Measurements from ENCODE around the gene ZNF429. TPM values are rescaled to one million over a fixed set of nuclear protein-coding genes. Genes with fewer than 3 reads are reported as not detected.
"Not testable (repeated sequence)": the region's sequence is repeated elsewhere in the genome, so short reads cannot be mapped to it uniquely, and the experiment has no call there.

ZNF429 gene
- total RNA-seq, 1 experiment from 2014 or later = 8.3 TPM

DNA sequence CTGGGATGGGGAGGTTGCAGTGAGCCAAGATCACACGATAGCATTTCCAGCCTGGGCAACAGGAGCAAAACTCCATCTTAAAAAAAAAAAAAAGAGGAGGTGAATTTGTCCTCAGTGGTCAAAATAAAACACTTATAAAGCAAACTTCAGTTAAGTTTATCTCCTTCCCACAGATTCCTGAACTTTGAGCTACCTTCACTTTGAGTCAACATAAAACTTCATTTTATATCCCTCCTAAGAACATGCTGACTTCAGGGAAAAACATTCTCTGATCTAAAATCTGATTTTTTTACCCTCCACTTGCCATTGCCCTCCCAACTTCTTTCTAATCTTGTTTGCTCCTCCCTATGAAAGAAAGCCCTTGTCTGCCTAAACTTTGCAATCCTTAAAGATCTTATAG lies 59.0 kb downstream of the ZNF429 start:
- CTCF ChIA-PET = no interaction called here
- no peak overlapping the region for H3K4me3 ChIP-seq (ENCODE audit: low read depth in 2 of 2, low read length in 2 of 2)
- BruUV-seq (replicated peaks) = no TSS peak
- intact Hi-C loops (cut with micrococcal nuclease; ENCODE audit: unreplicated experiment) = no loop called here
- DNase-seq (ENCODE audit: low read depth, low spot score) = no peak
- H3K27ac ChIP-seq (ENCODE audit: low read length) = no peak overlapping the region
- H3K4me1 ChIP-seq (ENCODE audit: control insufficient read depth, insufficient read depth, low read length) = no peaks in the 10 kb centered on the region
- no peaks in the 10 kb centered on the region for H3K27me3 ChIP-seq (ENCODE audit: control insufficient read depth, insufficient read depth, low read length)
- ATAC-seq = no peak
- in situ Hi-C loops (cut with HindIII; ENCODE audit: low pct_unique_long_range_greater_than_20kb, low sequenced_read_pairs) = no loop called here
- no peaks in the 10 kb centered on the region for H3K36me3 ChIP-seq (ENCODE audit: control insufficient read depth, insufficient read depth, low read length)
- POLR2A ChIA-PET = no interaction called here
- TF ChIP-seq, protein P1, sequence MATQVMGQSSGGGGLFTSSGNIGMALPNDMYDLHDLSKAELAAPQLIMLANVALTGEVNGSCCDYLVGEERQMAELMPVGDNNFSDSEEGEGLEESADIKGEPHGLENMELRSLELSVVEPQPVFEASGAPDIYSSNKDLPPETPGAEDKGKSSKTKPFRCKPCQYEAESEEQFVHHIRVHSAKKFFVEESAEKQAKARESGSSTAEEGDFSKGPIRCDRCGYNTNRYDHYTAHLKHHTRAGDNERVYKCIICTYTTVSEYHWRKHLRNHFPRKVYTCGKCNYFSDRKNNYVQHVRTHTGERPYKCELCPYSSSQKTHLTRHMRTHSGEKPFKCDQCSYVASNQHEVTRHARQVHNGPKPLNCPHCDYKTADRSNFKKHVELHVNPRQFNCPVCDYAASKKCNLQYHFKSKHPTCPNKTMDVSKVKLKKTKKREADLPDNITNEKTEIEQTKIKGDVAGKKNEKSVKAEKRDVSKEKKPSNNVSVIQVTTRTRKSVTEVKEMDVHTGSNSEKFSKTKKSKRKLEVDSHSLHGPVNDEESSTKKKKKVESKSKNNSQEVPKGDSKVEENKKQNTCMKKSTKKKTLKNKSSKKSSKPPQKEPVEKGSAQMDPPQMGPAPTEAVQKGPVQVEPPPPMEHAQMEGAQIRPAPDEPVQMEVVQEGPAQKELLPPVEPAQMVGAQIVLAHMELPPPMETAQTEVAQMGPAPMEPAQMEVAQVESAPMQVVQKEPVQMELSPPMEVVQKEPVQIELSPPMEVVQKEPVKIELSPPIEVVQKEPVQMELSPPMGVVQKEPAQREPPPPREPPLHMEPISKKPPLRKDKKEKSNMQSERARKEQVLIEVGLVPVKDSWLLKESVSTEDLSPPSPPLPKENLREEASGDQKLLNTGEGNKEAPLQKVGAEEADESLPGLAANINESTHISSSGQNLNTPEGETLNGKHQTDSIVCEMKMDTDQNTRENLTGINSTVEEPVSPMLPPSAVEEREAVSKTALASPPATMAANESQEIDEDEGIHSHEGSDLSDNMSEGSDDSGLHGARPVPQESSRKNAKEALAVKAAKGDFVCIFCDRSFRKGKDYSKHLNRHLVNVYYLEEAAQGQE (IDR thresholded peaks at IDR 0.05; ENCODE audit: insufficient read depth in 1 of 2, low read depth in 2 of 2, low read length in 1 of 2) = no peak
- TF ChIP-seq, protein P2, sequence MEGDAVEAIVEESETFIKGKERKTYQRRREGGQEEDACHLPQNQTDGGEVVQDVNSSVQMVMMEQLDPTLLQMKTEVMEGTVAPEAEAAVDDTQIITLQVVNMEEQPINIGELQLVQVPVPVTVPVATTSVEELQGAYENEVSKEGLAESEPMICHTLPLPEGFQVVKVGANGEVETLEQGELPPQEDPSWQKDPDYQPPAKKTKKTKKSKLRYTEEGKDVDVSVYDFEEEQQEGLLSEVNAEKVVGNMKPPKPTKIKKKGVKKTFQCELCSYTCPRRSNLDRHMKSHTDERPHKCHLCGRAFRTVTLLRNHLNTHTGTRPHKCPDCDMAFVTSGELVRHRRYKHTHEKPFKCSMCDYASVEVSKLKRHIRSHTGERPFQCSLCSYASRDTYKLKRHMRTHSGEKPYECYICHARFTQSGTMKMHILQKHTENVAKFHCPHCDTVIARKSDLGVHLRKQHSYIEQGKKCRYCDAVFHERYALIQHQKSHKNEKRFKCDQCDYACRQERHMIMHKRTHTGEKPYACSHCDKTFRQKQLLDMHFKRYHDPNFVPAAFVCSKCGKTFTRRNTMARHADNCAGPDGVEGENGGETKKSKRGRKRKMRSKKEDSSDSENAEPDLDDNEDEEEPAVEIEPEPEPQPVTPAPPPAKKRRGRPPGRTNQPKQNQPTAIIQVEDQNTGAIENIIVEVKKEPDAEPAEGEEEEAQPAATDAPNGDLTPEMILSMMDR (IDR thresholded peaks at IDR 0.05) = no peak
- no peak for TF ChIP-seq SIN3A (IDR thresholded peaks at IDR 0.05; ENCODE audit: borderline replicate concordance, insufficient read depth, low read depth, low read length)
- TF ChIP-seq TCF7L2 (IDR thresholded peaks at IDR 0.05; ENCODE audit: low read depth, low read length) = no peak
- H3K9me3 ChIP-seq (ENCODE audit: control insufficient read depth, insufficient read depth, low read depth, low read length) = no peaks in the 10 kb centered on the region

DNA sequence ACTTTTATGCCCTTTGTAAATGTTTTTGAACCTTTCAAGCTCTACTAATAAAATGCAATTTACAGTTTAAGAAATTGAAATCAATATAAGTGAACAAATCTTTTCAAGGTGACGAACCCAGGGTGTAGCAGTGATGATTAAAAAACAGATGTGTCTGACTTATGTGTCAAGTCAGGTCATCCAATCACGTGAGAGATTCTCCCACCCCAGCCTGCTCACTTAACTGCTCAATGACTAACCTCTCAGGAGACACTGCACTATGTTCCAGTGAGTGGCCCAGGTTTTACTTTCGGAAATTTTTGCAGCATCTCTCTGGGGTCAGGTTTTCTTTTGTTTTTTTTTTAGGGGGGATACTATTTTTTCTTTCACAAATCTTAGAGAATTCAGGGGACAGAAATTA lies 60.7 kb downstream of the ZNF429 start:
- CTCF ChIA-PET = no interaction called here
- DNase-seq (ENCODE audit: low read depth, low spot score) (no peak), ATAC-seq (no peak)
- H3K4me3 ChIP-seq (ENCODE audit: low read depth in 2 of 2, low read length in 2 of 2) = no peak overlapping the region
- in situ Hi-C loops (cut with HindIII; ENCODE audit: low pct_unique_long_range_greater_than_20kb, low sequenced_read_pairs) = no loop called here
- H3K4me1 ChIP-seq (ENCODE audit: control insufficient read depth, insufficient read depth, low read length) = no peaks in the 10 kb centered on the region
- no peak overlapping the region for H3K27ac ChIP-seq (ENCODE audit: low read length)
- no peaks in the 10 kb centered on the region for H3K9me3 ChIP-seq (ENCODE audit: control insufficient read depth, insufficient read depth, low read depth, low read length)
- no peaks in the 10 kb centered on the region for H3K36me3 ChIP-seq (ENCODE audit: control insufficient read depth, insufficient read depth, low read length)
- TF ChIP-seq POLR2AphosphoS5 (IDR thresholded peaks at IDR 0.05; ENCODE audit: low read depth, low read length) (no peak), SIN3A (IDR thresholded peaks at IDR 0.05; ENCODE audit: borderline replicate concordance, insufficient read depth, low read depth, low read length) (no peak), TCF7L2 (IDR thresholded peaks at IDR 0.05; ENCODE audit: low read depth, low read length) (no peak)
- TF ChIP-seq, protein P1 (IDR thresholded peaks at IDR 0.05; ENCODE audit: insufficient read depth in 1 of 2, low read depth in 2 of 2, low read length in 1 of 2) = no peak
- TF ChIP-seq, protein P2 (IDR thresholded peaks at IDR 0.05) = no peak
- POLR2A ChIA-PET = no interaction called here
- no TSS peak for BruUV-seq (replicated peaks)
- H3K27me3 ChIP-seq (ENCODE audit: control insufficient read depth, insufficient read depth, low read length) = no peaks in the 10 kb centered on the region
- intact Hi-C loops (cut with micrococcal nuclease; ENCODE audit: unreplicated experiment) = no loop called here

DNA sequence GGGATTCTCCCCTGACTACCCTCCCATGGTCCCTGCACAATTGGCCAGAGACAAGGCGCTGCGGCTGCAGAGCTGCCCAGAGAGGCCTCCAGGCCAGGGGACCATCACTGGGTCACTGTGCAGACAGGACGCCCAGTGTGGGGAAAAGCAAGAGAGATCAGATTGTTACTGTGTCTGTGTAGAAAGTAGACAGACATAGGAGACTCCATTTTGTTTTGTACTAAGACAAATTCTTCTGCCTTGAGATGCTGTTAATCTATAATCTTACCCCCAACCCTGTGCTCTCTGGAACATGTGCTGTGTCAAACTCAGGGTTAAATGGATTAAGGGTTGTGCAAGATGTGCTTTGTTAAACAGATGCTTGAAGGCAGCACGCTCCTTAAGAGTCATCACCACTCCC lies 62.4 kb downstream of the ZNF429 start:
- H3K4me1 ChIP-seq (ENCODE audit: control insufficient read depth, insufficient read depth, low read length); H3K9me3 ChIP-seq (ENCODE audit: control insufficient read depth, insufficient read depth, low read depth, low read length); H3K27ac ChIP-seq (ENCODE audit: low read length); intact Hi-C loops (cut with micrococcal nuclease; ENCODE audit: unreplicated experiment); H3K4me3 ChIP-seq (ENCODE audit: low read depth in 2 of 2, low read length in 2 of 2); in situ Hi-C loops (cut with HindIII; ENCODE audit: low pct_unique_long_range_greater_than_20kb, low sequenced_read_pairs); ATAC-seq; DNase-seq (ENCODE audit: low read depth, low spot score); POLR2A ChIA-PET; H3K36me3 ChIP-seq (ENCODE audit: control insufficient read depth, insufficient read depth, low read length); H3K27me3 ChIP-seq (ENCODE audit: control insufficient read depth, insufficient read depth, low read length); BruUV-seq (replicated peaks): not testable (repeated sequence)
- CTCF ChIA-PET = interaction anchor here (0.7 kb wide), 1 partner anchor 1759 kb away, joined by 5 read pairs; no protein-coding TSS in a partner anchor

All from Panc1 (cell line).